ENCODE results near the gene TMEM154.
"Not testable (repeated sequence)": the region's sequence is repeated elsewhere in the genome, so short reads cannot be mapped to it uniquely, and the experiment has no call there.

The TMEM154 gene

GRCh38 chr4:152666946-152667345 lies 12.9 kb downstream of the TMEM154 start:
- H4K20me1 ChIP-seq (ENCODE audit: insufficient read depth, low read length), result no peaks in the 10 kb centered on the region
- no peak; the same call in 1 of the 2 replicates for TF ChIP-seq CTCF (IDR thresholded peaks at IDR 0.05; ENCODE audit: low read depth, low read length)
- no peak for TF ChIP-seq EZH2phosphoT487 (IDR thresholded peaks at IDR 0.05; ENCODE audit: low read depth)
- H3K4me3 ChIP-seq (ENCODE audit: low read length), result no peak overlapping the region
- no peaks in the 10 kb centered on the region; the same call in 1 of the 2 replicates for H3K27me3 ChIP-seq (ENCODE audit: low read depth, low read length)
- no peak overlapping the region for H3K9ac ChIP-seq (ENCODE audit: low read length)
- H2AFZ ChIP-seq (ENCODE audit: low read depth, low read length), result no peak overlapping the region
- peaks cover 36% of the 10 kb centered on the region for H3K4me1 ChIP-seq (ENCODE audit: low read length)
- H3K4me2 ChIP-seq (ENCODE audit: low read length), result no peak overlapping the region
- no peaks in the 10 kb centered on the region for H3K36me3 ChIP-seq (replicated peaks; ENCODE audit: low read depth, low read length)
- no peaks in the 10 kb centered on the region for H3K79me2 ChIP-seq (ENCODE audit: low read length)
- H3K9me3 ChIP-seq (ENCODE audit: insufficient read depth, low read length), result peaks cover 7% of the 10 kb centered on the region; the same call in 1 of the 2 replicates
- H3K27ac ChIP-seq (ENCODE audit: low read length), result no peak overlapping the region

DNA sequence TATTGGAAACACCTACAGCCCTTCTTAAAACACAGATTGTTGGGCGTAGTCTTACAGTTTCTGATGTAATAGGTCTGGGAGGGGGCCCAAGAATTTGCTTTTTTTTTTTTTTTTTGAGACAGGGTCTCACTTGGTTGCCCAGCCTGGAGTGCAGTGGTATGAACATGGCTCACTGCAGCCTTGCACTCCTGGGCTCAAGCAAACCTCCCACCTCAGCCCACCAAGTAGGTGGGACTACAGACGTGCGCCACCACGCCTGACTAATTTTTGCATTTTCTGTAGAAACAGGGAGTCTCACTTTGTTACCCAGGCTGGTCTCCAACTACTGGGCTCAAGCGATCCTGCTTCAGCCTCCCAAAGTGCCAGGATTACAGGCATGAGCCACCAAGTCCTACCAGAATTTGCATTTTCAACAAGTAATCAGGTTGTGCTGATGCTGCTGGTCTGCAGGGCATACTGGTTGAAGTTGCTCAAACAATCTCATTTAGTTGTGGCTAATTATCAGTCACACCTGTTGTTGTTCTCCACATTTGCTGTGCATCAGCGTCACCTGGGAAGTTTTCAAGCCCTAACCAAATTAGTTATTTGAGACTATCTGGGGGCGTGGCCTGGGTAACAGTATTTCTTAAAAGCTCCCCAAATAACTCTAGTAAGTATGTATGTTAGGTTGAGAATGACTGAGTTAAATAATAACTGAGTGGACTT lies 14.0 kb downstream of the TMEM154 start:
- H3K4me2 ChIP-seq (ENCODE audit: low read length), result 0 out of 2 replicates have a peak overlapping the region, but pooled peaks have one; percentile 0
- H3K9ac ChIP-seq (ENCODE audit: low read length), result no peak overlapping the region
- no peak overlapping the region for H3K27ac ChIP-seq (ENCODE audit: low read length)
- no peak for TF ChIP-seq CTCF (IDR thresholded peaks at IDR 0.05; ENCODE audit: low read depth, low read length)
- no peak for TF ChIP-seq EZH2phosphoT487 (IDR thresholded peaks at IDR 0.05; ENCODE audit: low read depth)
- H3K27me3 ChIP-seq (ENCODE audit: low read depth, low read length), result no peaks in the 10 kb centered on the region; the same call in 1 of the 2 replicates
- no peak overlapping the region for H2AFZ ChIP-seq (ENCODE audit: low read depth, low read length)
- H3K36me3 ChIP-seq (replicated peaks; ENCODE audit: low read depth, low read length), result no peaks in the 10 kb centered on the region
- H3K9me3 ChIP-seq (ENCODE audit: insufficient read depth, low read length), result peaks cover 7% of the 10 kb centered on the region; the same call in 1 of the 2 replicates
- peaks cover 44% of the 10 kb centered on the region for H3K4me1 ChIP-seq (ENCODE audit: low read length)
- H3K79me2 ChIP-seq (ENCODE audit: low read length), result no peaks in the 10 kb centered on the region
- no peak overlapping the region for H3K4me3 ChIP-seq (ENCODE audit: low read length)
- no peaks in the 10 kb centered on the region for H4K20me1 ChIP-seq (ENCODE audit: insufficient read depth, low read length)

GRCh38 chr4:152664067-152664378 lies 15.8 kb downstream of the TMEM154 start:
- Histone ChIP-seq H3K4me2 (ENCODE audit: low read length) (peak overlapping the region; percentile 52; the same call in 1 of the 2 replicates), H3K4me1 (ENCODE audit: low read length) (peaks cover 52% of the 10 kb centered on the region)
- H3K9ac ChIP-seq (ENCODE audit: low read length); H3K4me3 ChIP-seq (ENCODE audit: low read length); H3K27ac ChIP-seq (ENCODE audit: low read length); H3K27me3 ChIP-seq (ENCODE audit: low read depth, low read length); H3K79me2 ChIP-seq (ENCODE audit: low read length); H2AFZ ChIP-seq (ENCODE audit: low read depth, low read length); H3K36me3 ChIP-seq (replicated peaks; ENCODE audit: low read depth, low read length); H4K20me1 ChIP-seq (ENCODE audit: insufficient read depth, low read length); H3K9me3 ChIP-seq (ENCODE audit: insufficient read depth, low read length): not testable (repeated sequence)

GRCh38 chr4:152663203-152664066 lies 16.4 kb downstream of the TMEM154 start:
- H3K4me2 ChIP-seq (ENCODE audit: low read length), result peak overlapping the region; percentile 52
- no peaks in the 10 kb centered on the region for H3K36me3 ChIP-seq (replicated peaks; ENCODE audit: low read depth, low read length)
- no peaks in the 10 kb centered on the region; the same call in 1 of the 2 replicates for H3K27me3 ChIP-seq (ENCODE audit: low read depth, low read length)
- H4K20me1 ChIP-seq (ENCODE audit: insufficient read depth, low read length), result no peaks in the 10 kb centered on the region
- peak overlapping the region; percentile 14 for H3K4me3 ChIP-seq (ENCODE audit: low read length)
- peaks cover 7% of the 10 kb centered on the region; the same call in 1 of the 2 replicates for H3K9me3 ChIP-seq (ENCODE audit: insufficient read depth, low read length)
- H2AFZ ChIP-seq (ENCODE audit: low read depth, low read length), result peak overlapping the region; percentile 49
- H3K27ac ChIP-seq (ENCODE audit: low read length), result peak overlapping the region; percentile 61
- TF ChIP-seq CTCF (IDR thresholded peaks at IDR 0.05; ENCODE audit: low read depth, low read length), result no peak
- no peak for TF ChIP-seq EZH2phosphoT487 (IDR thresholded peaks at IDR 0.05; ENCODE audit: low read depth)
- no peaks in the 10 kb centered on the region for H3K79me2 ChIP-seq (ENCODE audit: low read length)
- peaks cover 52% of the 10 kb centered on the region for H3K4me1 ChIP-seq (ENCODE audit: low read length)
- peak overlapping the region; percentile 40; the same call in 1 of the 2 replicates for H3K9ac ChIP-seq (ENCODE audit: low read length)
